Stimulated activated CD8-positive, alpha-beta memory T cell treated with anti-CD3 and anti-CD28 coated beads, Interleukin-15, amount 100 ng/mL, for 24 hours (primary cell): ENCODE measurements around the gene ASAP2.

ENCODE experiments used
- DNase-seq: peaks from one replicate; pipeline ENCODE4 v3.0.0-alpha.2; 2020; ENCODE audit warnings: low read depth

Gene ASAP2

DNA sequence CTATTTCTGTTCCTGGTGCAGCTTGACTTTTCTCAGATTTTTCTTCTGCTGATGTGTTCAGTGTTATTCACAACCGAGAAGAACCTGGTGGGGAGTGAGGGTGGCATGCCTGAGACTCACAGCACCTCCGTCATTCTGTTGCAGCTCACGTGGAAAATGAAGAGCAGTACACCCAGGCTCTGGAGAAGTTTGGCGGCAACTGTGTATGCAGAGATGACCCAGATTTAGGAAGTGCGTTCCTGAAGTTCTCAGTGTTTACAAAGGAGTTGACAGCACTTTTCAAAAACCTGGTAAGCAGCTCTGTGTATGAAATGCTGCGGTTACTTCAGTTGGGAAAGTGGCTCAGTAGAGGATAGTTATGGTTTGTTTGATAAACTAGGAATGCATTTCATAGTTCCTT is 90.5 kb downstream of the ASAP2 start:
- no peak for DNase-seq

DNA sequence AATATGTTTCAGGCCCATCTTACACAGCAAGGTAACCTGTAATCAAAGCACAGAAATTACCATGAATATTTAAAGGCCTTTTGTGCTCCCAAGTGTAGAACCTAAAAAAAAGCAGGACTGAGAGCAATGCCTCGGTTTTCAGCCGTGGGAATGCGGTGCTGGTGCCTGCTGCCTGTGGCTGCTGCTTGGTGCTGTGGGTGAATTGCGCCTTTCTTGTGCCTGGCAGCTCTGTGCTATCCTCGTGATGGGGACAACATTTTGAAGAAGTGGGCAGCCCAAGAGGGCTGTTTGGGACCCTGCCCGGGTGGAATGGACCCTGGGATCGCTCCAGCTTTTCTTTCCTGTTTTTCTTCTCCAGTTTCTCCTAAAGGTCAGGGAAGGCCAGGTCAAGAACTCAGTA is 91.2 kb downstream of the ASAP2 start:
- DNase-seq: no peak

DNA sequence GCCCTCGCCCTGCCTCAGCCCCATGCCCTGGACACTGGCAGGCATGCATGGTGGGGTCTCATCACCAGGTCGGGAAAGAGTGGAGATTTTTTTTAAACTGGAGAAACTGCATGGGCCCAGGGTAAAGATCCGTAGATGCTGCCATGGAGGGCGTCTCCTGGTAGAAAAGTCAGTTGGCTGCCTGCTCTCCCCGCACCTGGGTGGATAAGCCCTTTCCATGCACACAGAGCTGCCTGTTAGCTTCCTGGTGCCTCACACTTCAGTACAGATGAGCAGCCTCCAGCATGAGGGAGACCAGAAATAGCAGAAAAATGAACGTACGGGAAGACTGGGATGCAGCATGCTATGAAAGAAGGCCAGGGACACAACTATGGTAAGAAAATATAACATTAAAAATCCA is 92.0 kb downstream of the ASAP2 start:
- no peak for DNase-seq

DNA sequence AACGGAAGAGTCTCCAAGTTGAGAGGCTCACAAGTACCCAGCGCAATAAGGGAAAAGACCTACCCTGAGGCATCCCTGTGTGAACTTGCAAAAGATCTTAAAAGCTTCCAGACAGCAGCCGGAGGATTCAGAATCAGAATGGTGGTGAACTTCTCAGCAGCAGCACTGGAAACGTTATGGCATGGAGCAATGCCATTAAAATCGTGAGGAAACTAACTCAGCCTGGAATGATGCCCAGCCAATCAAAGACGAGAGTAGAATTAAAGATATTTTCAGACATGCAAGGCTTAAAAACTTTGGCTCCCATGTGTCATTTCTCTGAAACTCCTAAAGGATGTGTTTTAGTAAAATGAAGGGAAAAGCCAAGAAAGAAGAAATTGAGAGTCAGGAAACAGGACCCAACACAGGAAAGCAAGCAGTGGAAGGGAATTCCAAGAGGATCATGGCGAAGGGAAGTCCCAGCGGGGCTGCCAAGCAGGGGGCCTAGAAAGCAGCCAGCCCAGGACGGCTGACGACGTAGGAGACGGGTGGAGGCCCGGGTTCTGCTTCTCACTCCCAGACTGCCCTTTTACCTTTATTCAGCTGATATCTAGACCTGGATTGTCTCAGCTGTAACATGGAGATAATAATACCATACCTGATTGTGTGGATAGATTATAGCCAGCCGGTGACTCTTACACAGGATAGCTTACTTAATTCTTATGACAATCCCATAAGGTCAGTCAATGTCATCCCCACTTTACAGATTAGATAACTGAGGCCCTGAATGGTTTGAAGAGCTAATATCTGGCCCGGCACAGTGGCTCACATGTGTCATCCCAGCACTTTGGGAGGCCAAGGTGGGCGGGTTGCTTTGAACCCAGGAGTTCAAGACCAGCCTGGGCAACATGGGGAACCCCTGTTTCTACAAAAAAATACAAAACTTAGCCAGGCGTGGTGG is 92.8 kb downstream of the ASAP2 start:
- DNase-seq: no peak

DNA sequence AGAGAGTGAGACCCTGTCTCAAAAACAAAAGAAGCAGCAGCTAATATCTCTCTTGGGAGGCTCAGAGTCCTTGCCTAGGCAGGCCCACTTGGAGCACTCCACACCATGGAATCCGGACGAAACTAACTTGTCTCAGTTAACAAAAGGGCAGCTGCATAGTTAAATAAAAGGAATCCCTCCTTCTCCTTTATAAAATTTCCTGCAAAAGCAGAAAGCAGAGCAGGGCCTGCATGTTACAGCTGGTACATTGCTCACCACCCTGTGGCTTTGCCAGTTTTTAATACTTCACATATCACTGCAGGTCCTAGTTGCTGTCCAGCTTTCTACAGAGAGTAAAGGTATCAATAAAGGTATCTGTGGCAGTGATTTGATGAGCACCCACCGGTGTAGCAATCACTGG is 93.6 kb downstream of the ASAP2 start:
- DNase-seq: no peak

DNA sequence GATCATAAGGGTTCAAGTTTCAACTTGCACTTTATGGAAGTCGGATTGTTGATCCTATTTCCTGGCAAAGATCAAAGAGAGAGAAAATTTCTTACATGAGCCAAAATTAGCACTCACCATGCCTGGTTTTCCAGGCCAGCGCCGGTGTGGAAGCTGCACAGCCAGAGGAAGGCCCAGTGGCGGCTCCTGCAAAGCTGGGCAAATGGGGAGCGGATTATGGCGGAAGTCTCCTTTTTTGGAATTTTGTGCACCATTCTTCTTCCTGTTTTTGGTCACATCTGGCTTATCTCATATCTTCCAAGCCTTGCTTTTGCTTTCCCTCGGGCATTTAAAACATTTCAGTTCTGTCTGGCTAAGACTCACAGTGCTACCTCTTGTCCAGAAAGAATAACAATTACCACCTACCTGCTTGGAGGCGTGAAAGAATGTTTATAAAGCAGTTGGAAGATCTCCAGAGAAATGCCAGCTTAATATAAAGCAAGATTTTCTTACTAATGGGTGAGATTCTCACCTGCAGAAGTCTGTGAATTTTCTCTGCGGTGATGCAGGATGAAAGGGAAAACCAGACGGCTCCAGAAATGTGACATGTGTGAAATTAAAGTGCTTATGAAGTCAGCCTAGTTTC is 94.3 kb downstream of the ASAP2 start:
- DNase-seq: no peak

DNA sequence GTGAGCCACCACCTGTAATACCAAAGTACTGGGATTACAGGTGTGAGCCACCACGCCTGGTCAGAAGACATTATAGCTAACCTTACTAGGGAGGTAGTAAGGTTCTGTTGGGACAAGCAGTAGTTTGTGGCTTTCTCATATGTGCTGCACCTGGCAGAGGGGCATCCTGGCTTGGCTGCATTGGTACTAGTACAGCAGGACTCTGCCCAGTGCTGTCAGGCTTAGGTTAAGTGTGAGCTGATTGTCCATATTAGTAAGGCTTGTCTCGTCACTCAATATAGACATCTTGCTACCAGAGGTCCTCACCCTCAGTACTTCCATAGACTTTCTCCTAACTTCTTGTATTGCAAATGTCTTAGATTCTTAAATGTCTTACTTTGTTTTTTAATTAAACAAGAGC is 96.1 kb downstream of the ASAP2 start:
- no peak for DNase-seq

DNA sequence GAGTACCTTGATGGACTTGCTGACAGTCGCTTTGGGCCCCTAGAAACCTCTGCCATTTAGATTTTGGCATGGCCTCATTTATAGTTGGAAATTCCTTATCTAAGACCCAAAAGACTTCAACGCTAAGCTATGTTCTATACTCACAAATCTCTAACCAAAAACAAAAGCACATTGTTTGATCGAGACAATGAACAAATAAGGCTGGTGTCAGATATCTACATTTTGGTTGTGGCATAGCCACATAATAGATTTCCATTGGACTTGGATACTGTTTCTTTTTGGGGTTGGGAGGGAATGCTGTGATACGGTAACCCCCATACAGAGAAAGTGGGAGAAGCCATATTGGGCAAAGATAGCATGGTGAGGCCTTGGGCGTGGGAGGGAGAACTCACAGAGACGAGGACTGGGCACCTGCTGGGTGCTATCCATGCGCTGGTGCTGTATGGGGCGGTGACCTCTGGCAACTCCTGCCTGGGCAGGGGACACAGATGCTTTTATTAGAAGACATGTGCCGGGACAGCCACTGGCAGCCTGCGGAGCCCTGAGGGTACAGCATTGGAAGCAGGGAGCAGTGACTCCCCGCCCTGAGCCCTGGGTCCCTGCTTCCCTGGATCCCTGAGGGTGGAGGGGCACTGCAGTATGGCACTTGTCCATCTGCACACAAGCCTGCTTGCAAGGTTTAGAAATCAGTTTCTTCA is 97.1 kb downstream of the ASAP2 start:
- DNase-seq: no peak

DNA sequence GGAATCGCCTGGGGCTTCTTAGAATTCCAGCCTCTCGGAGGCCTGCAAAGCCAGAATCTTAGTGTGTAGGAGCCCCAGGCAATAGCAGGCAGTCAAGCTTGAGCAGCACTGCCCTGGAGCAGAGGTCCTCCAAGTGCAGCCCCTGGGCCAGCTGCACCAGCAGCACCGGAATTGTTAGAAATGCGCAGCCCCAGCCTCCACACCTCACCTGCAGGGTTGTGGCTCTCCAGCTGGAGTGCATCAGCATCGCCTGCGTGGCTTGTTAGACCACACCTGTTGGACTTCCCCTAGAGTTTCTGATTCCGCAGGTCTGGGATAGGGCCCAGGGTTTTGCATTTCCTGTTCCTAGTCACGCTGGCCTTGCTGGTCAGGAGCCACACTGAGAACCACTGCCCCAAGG is 100.3 kb downstream of the ASAP2 start:
- no peak for DNase-seq

DNA sequence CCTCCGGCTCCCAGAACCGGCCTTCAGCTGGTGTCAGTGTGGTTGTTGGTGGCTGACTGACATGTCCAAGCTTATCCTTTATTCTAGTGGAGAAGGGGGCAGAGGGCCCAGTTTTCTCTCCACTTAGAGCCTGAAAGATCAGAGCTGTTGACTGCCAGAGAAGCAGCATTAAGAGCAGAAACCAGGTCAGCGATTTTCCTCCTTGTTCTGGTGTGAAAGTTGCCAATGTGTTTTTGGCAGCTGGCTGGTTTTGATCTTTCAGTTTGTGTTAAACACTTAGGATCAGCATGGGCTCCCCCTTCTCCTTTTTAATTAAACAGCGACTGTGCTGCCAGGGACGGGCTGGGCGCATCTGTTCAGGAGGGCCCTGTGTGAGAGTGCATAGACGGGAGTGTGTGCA is 100.9 kb downstream of the ASAP2 start:
- no peak for DNase-seq

DNA sequence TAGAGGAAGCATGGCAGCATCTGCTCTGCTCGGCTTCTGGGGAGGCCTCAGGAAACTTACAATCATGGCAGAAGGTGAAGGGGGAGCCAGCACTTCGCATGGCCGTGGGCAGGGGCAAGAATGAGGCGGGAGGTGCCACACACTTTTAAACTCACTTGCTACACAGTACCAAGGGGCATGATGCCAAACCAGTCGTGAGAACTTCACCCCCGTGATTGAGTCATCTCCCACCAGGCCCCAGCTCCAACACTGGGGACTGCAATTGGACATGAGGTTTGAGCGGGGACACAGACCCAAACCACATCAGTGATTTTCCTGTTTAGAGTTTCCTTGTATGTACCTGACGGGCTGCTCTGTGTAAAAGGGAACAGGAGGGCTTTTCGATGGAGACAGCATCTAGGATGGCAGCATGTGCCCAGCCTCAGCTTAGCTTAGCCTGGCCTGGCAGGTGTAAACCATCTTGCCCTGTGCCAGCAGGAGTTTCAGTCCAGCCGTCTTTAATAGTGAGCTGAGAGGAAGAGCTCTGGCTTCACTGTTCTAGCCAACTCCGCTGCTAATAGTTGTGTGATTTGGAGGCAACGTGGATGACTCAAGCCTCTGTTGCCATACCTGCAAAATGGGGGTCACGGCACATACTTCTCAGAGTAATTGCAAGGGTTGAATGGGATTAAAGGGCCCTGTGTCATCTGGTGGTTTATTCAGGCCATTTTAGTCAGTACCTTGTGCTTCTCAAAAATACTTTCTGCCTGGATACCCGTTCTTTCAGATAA is 101.8 kb downstream of the ASAP2 start:
- no peak for DNase-seq

DNA sequence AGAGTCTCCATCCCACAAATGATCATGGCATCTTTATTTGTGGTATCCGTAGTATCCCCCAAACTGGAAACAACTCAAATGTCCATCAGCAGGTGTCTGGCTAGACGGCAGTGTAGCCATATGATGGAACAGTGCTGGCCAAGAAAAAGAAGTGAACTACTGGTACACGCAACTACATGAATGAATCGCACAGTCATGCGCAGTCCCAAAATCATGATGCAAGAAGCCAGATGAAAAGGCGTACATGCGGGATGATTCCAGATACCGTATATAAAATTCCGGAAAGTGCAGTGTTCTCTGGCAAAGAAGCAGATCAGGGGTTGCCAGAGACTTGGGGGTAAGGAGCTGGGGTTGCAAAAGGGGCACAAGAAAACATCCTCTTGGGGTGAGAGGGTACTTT is 102.5 kb downstream of the ASAP2 start:
- DNase-seq: no peak

DNA sequence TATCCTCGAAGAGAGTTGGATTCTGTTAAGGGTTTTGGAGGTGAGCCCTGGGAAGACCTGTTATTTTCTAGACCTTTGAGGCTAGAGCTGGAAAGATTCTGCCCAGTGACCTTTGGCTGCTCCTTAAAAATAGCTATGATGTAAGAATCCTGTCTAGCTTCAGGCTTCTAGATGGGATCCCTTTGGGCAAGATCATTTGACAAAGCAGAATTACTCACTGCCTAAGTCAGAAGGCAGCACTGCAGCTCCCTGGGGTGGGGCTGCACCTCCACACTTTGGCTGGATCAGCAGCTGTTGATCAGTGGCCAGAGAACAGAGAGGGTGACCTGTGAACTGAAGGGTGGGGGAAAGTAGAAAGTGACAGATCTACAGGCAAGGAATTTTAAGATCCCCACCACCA is 103.8 kb downstream of the ASAP2 start:
- no peak for DNase-seq

DNA sequence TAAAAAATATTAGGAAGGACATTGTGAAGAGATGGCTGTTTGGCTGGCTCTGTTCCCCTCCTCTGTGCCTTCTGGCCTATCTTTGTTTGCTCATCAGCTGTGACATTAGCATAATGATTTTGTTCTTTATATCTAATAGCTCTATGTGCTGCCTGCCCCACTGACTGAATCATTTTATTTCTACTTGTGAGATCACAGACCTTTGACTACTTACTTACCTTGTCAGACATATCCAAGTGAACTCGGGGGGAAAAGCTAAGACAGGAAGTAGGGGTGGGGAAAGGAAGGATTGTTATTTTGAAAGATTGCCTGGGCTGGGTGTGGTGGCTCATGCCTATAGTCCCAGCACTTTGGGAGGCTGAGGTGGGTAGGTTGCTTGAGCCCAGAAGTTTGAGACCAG is 104.2 kb downstream of the ASAP2 start:
- no peak for DNase-seq

DNA sequence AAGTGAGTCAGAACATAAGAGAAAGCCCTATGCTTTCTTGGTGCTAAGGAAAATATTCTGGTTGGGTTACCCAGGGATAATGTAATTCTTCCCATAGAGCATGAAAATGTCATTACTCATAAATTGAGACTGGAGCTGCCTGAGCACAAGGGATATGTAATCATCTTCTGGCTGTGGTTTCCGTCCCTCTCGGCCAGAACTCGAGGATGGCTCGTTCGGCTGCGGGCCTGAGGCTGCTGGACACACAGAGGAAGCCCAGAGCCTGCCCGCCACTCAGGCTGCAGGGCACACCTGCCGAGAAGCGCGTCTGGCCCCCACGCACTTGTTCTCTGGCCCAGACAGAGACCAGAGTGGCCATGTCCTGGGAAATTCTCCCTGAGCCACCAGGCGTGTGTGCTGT is 104.9 kb downstream of the ASAP2 start:
- DNase-seq: no peak

DNA sequence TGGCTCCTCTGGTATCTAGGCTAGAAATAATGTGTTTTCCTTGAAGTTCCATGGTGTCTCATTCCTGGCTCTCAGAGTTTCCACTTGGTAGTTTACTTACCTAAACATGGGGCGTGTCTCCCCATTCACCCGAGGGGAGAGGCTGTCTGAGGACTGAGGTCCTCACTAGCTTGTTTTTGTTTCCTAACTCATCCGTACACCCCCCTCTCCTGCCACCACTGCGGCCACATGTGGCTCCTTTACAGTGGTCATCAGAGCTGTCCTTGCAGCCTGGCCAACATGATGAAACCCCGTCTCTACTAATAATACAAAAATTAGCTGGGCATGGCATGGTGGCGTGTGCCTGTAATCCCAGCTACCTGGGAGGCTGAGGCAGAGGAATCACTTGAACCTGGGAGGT is 106.0 kb downstream of the ASAP2 start:
- no peak for DNase-seq

DNA sequence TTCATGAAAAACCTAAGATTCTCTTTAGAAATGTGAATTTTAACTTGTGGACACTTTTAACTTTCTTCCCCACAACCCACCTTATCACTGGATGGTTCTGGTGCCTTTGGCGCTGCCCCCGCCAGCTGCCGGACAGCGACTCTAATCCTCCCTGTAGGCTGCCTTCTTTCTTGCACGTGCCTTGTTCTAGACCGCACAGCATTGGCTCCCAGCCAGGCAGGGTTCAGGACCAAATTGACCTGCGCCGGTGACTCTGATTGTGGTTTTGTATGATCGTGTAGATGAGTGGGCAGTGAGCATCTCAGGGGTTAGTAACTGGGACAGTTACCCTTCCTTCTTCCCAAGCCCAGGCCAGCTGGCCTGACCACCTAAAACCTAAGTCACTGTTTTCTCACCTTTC is 106.8 kb downstream of the ASAP2 start:
- DNase-seq: no peak

DNA sequence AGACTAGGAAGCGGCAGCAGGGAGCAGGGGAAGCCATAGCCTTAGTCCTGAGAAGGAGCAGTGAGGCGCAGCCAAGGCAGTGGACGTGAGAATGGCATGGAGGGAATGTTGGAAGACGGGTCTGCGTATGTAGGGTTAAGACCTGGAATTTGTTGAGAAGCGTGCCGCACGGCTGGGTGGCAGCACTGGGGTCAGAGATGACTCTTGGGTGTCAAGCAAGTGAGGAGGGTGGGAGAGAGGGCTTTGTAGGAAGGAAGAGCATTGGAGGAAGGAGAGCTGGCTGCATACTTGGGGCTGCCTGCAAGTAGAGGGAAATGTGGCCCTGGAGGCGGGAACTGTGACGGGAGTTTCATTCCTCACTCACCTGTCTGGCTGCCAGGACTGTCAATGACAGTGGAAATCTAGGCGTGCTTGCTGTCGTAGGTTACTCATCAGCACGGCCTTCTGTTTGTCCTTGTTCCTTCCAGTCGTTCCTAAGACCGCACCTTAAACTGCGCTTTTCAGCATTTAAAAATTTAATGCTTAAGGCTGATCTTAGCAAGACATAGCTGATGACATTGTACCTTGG is 108.8 kb downstream of the ASAP2 start:
- no peak for DNase-seq

DNA sequence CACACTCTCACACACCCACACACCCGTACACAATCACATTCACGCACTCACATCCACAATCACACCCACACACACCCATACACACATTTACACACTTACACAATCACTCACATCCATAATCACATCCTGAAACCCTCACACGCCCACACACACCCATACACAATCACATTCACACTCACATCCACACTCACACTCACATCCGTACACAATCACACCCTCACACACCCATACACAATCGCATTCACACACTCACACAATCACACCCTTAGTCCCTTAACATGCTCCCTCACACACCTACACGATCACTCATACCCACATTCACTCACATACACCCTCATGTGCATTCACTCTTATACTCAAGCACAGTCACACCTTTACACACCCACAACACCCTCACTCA is 110.9 kb downstream of the ASAP2 start:
- no peak for DNase-seq

DNA sequence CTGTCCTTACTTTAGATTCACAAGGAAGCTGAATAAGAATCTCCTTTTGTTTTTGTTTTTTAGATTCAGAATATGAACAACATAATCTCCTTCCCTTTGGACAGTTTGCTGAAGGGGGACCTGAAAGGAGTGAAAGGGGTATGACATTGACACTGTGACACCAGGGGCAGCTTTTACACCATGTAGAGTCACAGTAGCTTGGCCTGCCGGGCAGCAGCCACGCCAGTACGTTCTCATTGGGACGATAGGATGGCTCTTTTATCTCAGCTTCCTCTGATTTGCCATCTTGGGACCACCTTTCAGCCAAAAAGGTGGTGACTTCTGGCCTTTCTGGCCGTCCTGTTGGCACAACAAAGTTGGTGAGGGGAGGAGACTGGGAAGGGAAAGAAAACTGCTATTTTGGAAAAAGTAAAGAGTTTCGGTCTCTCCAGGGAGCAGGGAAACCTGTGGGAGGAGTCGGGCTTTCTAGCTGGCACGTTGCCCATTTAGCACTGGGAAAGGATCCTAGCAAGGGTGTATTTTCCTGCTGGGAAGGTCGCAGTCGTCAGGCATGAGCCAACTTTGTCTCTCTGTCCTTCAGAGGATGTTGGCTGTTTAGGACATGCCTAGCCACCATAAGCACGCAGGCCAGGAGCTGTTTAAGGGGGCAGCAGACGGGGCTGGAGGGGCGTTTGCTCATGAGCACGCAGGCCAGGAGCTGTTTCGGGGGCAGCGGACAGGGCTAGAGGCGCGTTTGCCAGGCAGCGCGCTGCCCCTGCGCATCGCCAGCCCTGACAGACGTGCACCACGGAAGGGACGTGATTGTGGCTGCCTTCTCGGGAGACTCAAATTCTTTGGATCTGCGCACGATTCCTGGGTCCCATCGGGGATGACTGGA is 112.1 kb downstream of the ASAP2 start:
- DNase-seq: no peak

DNA sequence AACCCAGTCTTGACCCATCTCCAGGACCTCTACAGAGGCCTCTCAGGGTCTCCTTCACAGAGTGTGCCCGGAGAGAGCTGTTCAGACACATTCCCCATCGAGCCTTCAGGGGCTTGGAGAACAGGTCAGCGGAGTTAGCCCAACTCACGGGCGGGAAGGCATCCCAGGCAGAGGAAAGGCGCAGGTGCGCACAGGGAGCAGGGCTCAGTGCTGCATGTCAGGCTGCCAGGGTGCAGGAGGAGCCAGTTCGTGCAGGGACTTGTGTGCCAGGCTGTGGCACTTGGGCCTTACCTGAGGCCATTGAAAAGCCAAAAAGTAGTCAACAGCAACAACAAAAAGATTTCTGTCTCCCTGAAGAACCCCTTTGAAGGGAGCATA is 112.7 kb downstream of the ASAP2 start:
- no peak for DNase-seq
